Placental pericyte (primary cell): Measurements from ENCODE around the gene CA5B. TPM values are rescaled to one million over a fixed set of nuclear protein-coding genes. Genes with fewer than 3 reads are reported as not detected.

Experiments used
- small RNA-seq: library from RNA; depleted of rRNA; stranded (forward); fragments of <200 nt; gene quantifications from one replicate; pipeline ENCODE3, GENCODE V24; 2012; ENCODE audit warnings: low replicate concordance
- total RNA-seq: library from RNA; depleted of rRNA; stranded (reverse); fragments of >200 nt; gene quantifications from 2 replicates; pipeline ENCODE4 v1.2.3, GENCODE V29; 2012

Gene CA5B
- total RNA-seq = 8.3 and 9.2 TPM in 2 replicates

DNA sequence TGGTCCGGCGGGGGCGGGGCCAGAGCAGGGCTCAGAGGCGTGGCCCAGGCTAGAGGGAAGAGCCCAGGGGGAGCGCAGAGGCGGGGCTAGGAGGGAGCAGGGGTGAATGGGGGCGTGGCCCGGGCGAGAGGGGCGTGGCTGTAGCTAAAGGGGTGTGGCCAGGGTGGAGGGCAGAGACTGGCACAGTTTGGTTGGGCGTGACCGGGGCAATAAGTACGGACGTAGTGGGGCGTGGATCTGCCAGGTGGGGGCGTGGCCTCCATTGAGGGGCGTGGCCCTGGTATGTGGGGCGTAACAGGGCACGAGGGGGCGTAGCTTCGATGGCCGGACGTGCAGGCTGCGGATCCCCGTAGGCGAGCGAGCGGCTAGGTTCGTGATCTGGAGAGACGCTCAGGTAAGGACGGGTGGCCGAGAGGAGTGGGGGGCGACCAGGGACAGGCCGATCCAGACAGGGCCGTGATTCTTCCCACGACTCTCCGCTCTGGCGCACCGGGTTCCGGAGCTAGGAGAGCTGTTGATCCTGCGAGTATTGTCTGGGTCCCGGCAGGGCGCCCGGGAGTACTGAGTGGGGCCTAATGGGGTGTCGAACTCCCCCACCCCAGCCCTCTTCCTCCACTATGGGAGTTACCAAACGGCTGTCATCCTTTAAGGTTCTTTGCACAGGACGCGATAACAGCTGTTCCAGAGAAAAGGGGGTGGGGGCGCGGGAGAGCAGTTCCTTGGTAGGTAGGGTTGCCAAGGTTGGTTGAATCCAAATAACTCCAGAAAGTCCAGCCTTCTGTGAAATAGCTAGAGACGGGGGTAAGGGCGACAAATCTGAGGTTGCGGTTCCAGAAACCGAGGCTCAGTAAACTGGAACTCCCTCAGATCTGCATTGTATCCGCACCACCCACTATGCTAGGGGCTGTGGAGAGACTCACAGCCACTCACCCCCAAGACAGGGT, at the start of gene CA5B:
Gene CA5B, plus strand, starts transcription at position 312 of the 944 bp plus-strand sequence. CDS start 11,754 bp downstream, outside the sequence.

DNA sequence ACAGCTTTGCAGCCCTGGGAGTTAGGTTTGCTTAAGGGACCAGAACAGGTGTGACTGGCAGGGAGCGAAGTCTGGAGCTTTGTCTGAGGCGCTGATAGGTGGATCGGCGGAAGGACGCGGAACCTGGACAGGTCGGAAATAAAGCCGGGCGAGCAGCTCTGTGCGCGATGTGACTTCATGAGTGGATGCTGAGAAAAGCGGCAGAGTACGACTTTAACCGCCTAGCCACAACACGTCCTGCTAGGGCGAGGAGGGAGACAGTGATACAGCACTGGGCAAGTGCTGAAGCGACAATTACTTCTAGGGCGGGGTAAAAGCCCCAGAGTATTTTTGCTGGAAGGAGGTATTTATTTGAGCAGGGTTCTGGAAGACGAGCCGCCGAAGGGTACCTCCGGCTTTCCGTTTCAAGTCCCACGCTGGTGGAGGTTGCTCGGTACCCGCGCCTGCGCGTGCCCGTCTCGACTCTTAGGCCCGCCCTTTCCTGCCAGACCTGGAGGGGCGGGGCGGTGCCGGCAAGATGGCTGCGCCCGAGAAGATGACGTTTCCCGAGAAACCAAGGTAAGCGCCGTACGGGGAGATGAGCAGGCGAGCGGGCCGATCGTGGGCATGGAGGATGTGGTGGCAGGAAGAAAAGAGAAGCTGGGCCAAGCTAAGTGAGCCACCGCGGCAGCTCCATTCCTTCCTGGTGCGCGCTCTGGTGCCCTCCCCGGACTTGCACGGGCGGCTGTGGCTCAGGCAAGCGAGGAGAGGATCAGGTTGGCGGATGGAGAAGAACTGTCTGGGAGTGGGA, 52.1 kb downstream of the CA5B start, which contains the start of gene ZRSR2:
Gene ZRSR2, plus strand, starts transcription at position 506 of the 790 bp plus-strand sequence. Its CDS starts 12 bp downstream, at position 518.

Small RNAs within 50 kb of the gene (small RNA-seq; reads per million reads assigned to genes)
- not detected for gene RF00409

Other genes with a start within 250 kb of the CA5B start
- gene PIR, start 244.9 kb upstream of the CA5B start, total RNA-seq = 4.9 and 9.4 TPM in 2 replicates
- gene BMX, start 237.5 kb upstream of the CA5B start, total RNA-seq = under 0.01 TPM in 1 of 2 replicates, not detected in the other
- gene ACE2, start 137.3 kb upstream of the CA5B start, total RNA-seq = not detected in 2 replicates
- gene CLTRN, start 73.5 kb upstream of the CA5B start, total RNA-seq = 0.44 TPM in 1 of 2 replicates, not detected in the other
- 2.6 and 2.9 TPM in 2 replicates for gene ZRSR2, start 52.2 kb downstream of the CA5B start, total RNA-seq
- 36.8 and 47.0 TPM in 2 replicates for gene AP1S2, start 116.5 kb downstream of the CA5B start, total RNA-seq